GM20000 (cell line): ENCODE results near the gene ZSCAN20.

Experiments
- DNase-seq: peaks from one replicate; pipeline ENCODE4 v3.0.0; 2012; ENCODE audit warnings: low spot score
- TF ChIP-seq, protein P1 (sequence below): IDR thresholded peaks from 2 replicates; pipeline ENCODE4 v1.5.1; 2012; ENCODE audit warnings: mild to moderate bottlenecking, control low read depth; ENCODE audit errors: extremely low read depth, missing control alignments

The ZSCAN20 gene

GRCh38 chr1:33532936-33533335, 60.5 kb downstream of the ZSCAN20 start:
- TF ChIP-seq, protein P1, sequence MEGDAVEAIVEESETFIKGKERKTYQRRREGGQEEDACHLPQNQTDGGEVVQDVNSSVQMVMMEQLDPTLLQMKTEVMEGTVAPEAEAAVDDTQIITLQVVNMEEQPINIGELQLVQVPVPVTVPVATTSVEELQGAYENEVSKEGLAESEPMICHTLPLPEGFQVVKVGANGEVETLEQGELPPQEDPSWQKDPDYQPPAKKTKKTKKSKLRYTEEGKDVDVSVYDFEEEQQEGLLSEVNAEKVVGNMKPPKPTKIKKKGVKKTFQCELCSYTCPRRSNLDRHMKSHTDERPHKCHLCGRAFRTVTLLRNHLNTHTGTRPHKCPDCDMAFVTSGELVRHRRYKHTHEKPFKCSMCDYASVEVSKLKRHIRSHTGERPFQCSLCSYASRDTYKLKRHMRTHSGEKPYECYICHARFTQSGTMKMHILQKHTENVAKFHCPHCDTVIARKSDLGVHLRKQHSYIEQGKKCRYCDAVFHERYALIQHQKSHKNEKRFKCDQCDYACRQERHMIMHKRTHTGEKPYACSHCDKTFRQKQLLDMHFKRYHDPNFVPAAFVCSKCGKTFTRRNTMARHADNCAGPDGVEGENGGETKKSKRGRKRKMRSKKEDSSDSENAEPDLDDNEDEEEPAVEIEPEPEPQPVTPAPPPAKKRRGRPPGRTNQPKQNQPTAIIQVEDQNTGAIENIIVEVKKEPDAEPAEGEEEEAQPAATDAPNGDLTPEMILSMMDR, result no peak
- DNase-seq, result no peak

DNA sequence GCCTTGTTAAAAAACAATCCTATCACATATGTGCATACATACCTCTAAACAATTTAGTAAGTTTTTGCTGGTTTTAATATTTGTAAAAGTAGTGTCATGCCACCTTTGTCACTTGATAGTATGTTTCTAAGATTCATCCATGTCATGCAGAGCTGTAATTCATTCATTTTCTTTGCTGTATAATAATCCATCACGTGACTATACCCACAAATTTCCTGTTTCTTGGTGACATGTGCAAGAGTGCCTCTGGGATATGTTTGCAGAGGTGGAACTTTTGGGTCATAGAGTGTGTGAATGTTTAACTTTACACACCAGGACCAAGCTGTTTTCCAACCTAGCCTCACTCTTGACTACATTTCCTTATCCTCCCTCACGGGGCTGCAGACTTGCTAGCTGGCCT, 62.9 kb downstream of the ZSCAN20 start:
- TF ChIP-seq, protein P1, result no peak
- DNase-seq, result no peak

GRCh38 chr1:33537885-33538284, 65.4 kb downstream of the ZSCAN20 start:
- no peak for DNase-seq
- TF ChIP-seq, protein P1, result no peak

DNA sequence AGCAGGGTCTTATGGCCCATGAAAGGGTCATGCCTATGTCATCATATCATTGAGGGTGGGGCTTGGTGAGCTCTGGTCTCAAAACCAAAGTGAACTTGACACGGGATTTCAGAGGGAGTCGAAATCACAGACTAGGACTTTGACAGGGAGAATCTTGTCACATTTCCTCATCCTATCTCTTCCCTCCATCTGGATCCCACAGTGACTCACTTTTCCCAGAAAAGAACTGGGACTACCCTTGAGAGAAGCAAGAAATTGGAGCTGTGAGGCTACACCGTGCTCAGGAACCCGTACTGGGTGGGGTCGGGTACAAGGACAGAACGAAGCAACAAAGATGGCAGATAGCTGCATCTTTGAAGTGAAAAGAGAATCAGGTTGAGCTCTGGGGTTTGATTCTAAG, 69.5 kb downstream of the ZSCAN20 start:
- DNase-seq, result no peak

More for the DNA sequence above, 69.5 kb downstream of the ZSCAN20 start:
- TF ChIP-seq, protein P1, result no peak
